Inflammatory macrophage treated with lipopolysaccharide for 4 hours (primary cell): ENCODE data around the gene TPTE.
"Not testable (repeated sequence)": the region's sequence is repeated elsewhere in the genome, so short reads cannot be mapped to it uniquely, and the experiment has no call there.

Source experiments
- DNase-seq: peaks from one replicate; pipeline ENCODE4 v3.0.0-alpha.2; 2020

Gene TPTE

GRCh38 chr21:10617133-10617752 is 95.9 kb downstream of the TPTE start:
- DNase-seq: not testable (repeated sequence)

DNA sequence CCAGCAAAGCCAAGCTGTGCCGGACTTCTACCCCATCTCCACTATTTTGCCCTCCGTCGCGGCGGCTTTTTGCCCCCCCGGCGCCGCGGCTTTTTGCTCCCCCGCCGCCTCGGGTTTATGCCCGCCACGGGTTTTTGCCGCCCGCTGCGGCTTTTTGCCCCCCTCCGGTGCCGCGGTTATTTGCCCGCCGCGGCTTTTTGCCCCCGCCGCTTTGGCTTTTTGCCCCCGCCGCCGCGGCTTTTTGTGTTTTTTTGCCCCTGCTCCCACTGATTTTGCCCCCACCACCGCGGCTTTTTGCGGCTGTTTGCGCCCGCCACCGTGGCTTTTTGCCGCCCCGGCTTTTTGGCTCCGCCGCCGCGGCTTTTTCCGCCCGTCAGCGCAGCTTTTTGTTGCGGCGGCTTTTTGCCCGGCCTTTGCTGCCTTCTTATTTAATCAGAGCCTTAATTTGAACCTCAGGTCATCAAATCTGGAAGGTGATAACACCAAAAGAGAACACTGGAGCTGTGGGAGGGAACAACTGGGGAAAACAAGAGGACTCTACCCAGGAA is 106.0 kb downstream of the TPTE start:
- DNase-seq: no peak

GRCh38 chr21:10629239-10629638 is 107.9 kb downstream of the TPTE start:
- not testable (repeated sequence) for DNase-seq

DNA sequence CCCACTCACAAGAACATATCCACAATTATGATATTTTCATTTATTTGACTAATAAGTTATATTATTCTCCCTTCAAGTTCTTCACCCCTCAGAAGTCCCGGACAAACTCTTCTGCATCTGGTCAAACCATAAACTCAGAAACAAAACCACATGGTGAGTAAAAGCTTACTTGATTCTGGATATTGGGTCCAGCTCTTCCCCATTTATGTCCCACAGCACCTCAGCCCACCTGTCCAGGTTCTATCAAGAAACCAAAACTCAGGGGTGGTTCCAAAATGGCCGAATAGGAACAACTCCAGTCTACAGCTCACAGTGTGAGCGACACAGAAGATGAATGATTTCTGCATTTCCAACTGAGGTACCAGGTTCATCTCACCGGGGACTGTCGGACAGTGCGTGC is 109.4 kb downstream of the TPTE start:
- not testable (repeated sequence) for DNase-seq

- DNase-seq: not testable (repeated sequence)
Observed at GRCh38 chr21:10631316-10631715, 109.9 kb downstream of the TPTE start.

- DNase-seq: not testable (repeated sequence)
Observed at GRCh38 chr21:10638144-10638543, 116.8 kb downstream of the TPTE start.

DNA sequence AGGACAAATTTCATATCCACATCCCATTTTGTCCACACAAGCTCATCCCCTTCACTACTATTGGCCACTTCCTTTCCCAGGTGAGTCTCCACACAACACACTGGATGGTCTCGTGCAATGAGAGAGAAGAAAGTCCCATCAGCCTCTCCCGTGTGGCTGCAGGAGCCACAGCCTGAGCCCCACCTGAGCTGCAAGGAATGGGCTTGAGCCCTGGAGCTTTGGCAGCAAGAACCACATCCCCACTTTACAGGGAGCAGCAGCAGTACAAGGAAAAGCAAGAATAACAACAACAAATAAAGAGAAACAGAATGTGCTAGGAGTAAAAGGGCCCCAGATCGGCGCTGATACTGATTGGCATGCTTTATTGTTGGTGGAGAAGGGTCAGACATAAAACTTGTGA is 117.7 kb downstream of the TPTE start:
- DNase-seq: no peak

- not testable (repeated sequence) for DNase-seq
Observed at GRCh38 chr21:10639746-10640145, 118.4 kb downstream of the TPTE start.

DNA sequence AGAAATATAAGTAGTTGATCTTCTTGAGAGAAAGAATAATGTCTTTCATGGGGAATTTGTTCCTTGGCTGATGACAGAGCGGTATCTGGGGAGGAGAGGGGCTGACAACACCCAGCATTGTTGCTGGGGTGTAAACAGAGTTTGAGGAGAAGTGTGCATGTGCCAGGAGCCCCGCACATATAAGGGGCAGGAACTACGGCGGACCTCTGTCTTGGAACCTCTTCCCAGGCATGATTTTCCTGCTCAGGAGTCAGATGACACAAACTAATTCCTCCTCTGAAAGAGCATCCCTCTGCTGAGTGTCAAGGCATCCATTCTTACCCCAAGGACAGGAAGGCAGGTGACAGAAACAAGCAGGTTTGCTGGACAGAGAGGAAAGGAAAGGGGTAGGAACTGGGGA is 119.1 kb downstream of the TPTE start:
- no peak for DNase-seq

DNA sequence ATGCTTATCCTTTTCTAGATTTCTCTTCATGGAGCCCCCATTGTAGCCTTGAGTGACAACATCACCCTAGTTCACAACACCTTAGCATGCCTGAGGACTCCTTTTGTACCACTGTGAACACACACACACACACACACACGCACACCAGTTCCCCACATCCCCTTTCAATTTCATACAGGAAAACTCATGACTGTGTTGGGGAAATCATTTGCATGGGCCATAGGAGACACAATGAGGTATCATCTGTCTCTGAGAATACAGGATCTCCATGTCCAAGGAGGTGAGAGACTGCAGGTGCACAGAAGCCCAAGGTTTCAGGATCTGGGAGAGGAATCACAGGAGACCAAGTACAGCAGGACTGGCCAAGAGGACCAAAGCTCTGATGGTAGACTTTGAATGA is 119.7 kb downstream of the TPTE start:
- no peak for DNase-seq

DNA sequence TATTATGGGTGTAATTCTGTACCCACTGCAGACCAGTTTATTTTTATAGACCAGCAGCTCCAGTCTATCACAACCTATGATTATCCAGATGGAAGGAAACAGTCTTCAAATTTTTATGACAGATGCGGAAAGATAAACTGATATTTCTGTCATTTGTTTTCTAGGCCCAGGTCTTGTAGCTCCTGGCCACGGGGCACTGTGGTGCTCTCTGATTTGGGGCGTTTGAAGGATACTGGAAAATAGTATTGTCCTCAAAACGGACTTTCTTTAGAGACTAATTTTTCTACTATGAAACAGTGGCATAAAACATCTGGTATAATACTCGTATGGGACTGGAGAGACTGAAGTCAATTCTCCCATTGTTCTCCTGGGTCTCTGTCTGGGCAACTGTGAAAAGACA is 124.3 kb downstream of the TPTE start:
- DNase-seq: not testable (repeated sequence)

DNA sequence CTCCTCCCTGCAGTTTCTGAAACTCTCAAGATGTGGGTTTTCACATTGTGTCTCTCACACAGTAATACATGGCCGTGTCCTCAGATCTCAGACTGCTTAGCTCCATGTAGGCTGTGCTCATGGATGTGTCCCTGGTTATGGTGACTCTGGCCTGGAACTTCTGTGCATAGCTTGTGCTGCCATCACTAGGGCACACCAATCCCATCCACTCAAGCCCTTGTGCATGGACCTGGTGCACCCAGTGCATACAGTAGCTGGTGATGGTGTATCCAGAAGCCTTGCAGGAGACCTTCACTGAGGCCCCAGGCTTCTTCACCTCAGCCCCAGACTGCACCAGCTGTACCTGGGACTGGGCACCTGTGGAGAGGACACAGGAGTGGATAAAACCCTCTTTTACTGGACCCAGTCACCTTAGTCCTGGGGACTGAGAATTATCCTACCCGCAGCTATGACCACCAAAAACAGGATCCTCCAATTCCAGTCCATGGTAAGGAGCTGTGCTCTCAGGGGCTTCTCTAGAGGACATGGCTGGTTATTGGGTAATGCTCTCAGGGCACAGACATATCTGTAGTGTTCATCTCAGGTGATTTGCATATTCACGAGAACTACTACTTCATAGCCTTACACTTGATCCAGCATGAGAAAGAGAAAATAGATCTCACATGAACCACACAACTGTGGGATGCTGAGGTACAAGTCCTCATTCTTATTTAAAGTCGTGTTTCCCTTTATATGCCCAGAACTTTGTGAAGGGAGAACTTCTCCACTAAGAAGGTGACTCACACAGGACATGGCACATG is 128.2 kb downstream of the TPTE start:
- not testable (repeated sequence) for DNase-seq

GRCh38 chr21:10650297-10650696 is 128.9 kb downstream of the TPTE start:
- DNase-seq: not testable (repeated sequence)
